CD8-positive, alpha-beta memory T cell (primary cell): ENCODE results near the gene DPP3. TPM values are rescaled to one million over a fixed set of nuclear protein-coding genes. Genes with fewer than 3 reads are reported as not detected.

ENCODE experiments used
- CTCF ChIA-PET: fragments of 350-600 bp; sonication (Branson Sonifier 250); formaldehyde crosslinking; loops from one replicate; lab custom pipeline; 2021; ENCODE audit warnings: antibody characterized with exemption; lab: Charles Lee
- POLR2A ChIA-PET: fragments of 350-600 bp; sonication (Branson Sonifier 250); formaldehyde crosslinking; loops from one replicate; lab custom pipeline; 2021; ENCODE audit warnings: antibody characterized with exemption; lab: Charles Lee
- DNase-seq, 5 donors: peaks; one replicate each; pipeline versions ENCODE4 v3.0.0 to v3.0.0-alpha.2; 2020 to 2022; ENCODE audit warnings: mixed read lengths in 1 of 5
- H3K27ac ChIP-seq: one replicate; pipeline ENCODE4 v1.7.0; 2013; ENCODE audit warnings: low read depth, mild to moderate bottlenecking, low read length, moderate library complexity
- H3K27me3 ChIP-seq: 2 replicates; pipeline ENCODE4 v1.7.0; 2013; ENCODE audit warnings: low read length, mild to moderate bottlenecking; ENCODE audit not compliant: insufficient read depth, poor library complexity, severe bottlenecking
- H3K36me3 ChIP-seq: 2 replicates; pipeline ENCODE4 v1.7.0; 2013; ENCODE audit warnings: mild to moderate bottlenecking, low read length, moderate library complexity; ENCODE audit not compliant: insufficient read depth
- H3K4me1 ChIP-seq: 2 replicates; pipeline ENCODE4 v1.7.0; 2013; ENCODE audit warnings: mild to moderate bottlenecking, low read length, moderate library complexity; ENCODE audit not compliant: insufficient read depth
- H3K4me3 ChIP-seq: 2 replicates; pipeline ENCODE4 v1.7.0; 2013; ENCODE audit warnings: mild to moderate bottlenecking, low read length
- H3K9me3 ChIP-seq: 2 replicates; pipeline ENCODE4 v1.7.0; 2013; ENCODE audit warnings: mild to moderate bottlenecking, low read length
- H3K27ac Mint-ChIP-seq, 8 donors: one replicate each; pipeline ENCODE4 v1.8.0; 2020 to 2021; ENCODE audit warnings: mixed read lengths in 8 of 8, mild to moderate bottlenecking in 6 of 8, inconsistent platforms in 3 of 8, moderate library complexity in 3 of 8
- H3K27me3 Mint-ChIP-seq, 2 donors: one replicate each; pipeline ENCODE4 v1.8.0; 2020 to 2021; ENCODE audit warnings: mixed read lengths in 2 of 2, mild to moderate bottlenecking in 1 of 2, moderate library complexity in 1 of 2
- H3K36me3 Mint-ChIP-seq, 3 donors: one replicate each; pipeline ENCODE4 v1.8.0; 2020 to 2021; ENCODE audit warnings: mixed read lengths in 3 of 3, inconsistent platforms in 1 of 3, mild to moderate bottlenecking in 1 of 3
- H3K4me1 Mint-ChIP-seq, 3 donors: one replicate each; pipeline ENCODE4 v1.8.0; 2020 to 2021; ENCODE audit warnings: mixed read lengths in 3 of 3, inconsistent platforms in 1 of 3, mild to moderate bottlenecking in 1 of 3
- H3K4me3 Mint-ChIP-seq, 7 donors: one replicate each; pipeline ENCODE4 v1.8.0; 2020 to 2021; ENCODE audit warnings: mixed read lengths in 7 of 7, mild to moderate bottlenecking in 6 of 7, moderate library complexity in 4 of 7, inconsistent platforms in 2 of 7
- H3K9me3 Mint-ChIP-seq, 5 donors: one replicate each; pipeline ENCODE4 v1.8.0; 2020 to 2022; ENCODE audit warnings: mixed read lengths in 5 of 5, mild to moderate bottlenecking in 3 of 5, moderate library complexity in 2 of 5, inconsistent platforms in 1 of 5
- polyA plus RNA-seq: library from polyadenylated mRNA; unstranded; fragments of 300-500 nt; fragmentation: Illumina TruSeq; gene quantifications from one replicate; pipeline ENCODE4 v1.2.3, GENCODE V29; 2021
- total RNA-seq, 2 experiments: library from RNA; stranded (reverse); gene quantifications; one replicate each; pipeline ENCODE4 v1.2.3, GENCODE V29; 2021

DPP3 gene
- total and polyA plus RNA-seq, 3 experiments from 2014 or later, result 32.5 to 80.1 (median 67.7) TPM

- H3K4me1 ChIP-seq, result peaks cover 5% of the 10 kb centered on the region
- no peak overlapping the region for H3K27ac Mint-ChIP-seq
- no peak overlapping the region for H3K4me3 Mint-ChIP-seq
- CTCF ChIA-PET, result interaction anchor here (0.6 to 1.6 kb wide), 2 partner anchors 40 to 960 kb away, joined by 3 read pairs; partner anchors contain the start of gene KCNK7
- H3K9me3 Mint-ChIP-seq, result no peaks in the 10 kb centered on the region
- no peak for DNase-seq
- no peaks in the 10 kb centered on the region for H3K9me3 ChIP-seq
- no peaks in the 10 kb centered on the region for H3K36me3 ChIP-seq
- H3K27me3 Mint-ChIP-seq, result peaks cover 6 to 16% of the 10 kb centered on the region in 2 donors
- H3K36me3 Mint-ChIP-seq, result peaks cover 0 to 1% (median 0%) of the 10 kb centered on the region in 3 donors
- H3K4me1 Mint-ChIP-seq, result peaks cover 0 to 6% (median 1%) of the 10 kb centered on the region in 3 donors
- no peak overlapping the region for H3K4me3 ChIP-seq
- H3K27me3 ChIP-seq, result no peaks in the 10 kb centered on the region
- POLR2A ChIA-PET, result no interaction called here
- no peak overlapping the region for H3K27ac ChIP-seq
These were observed 75.2 kb downstream of the DPP3 start for GRCh38 chr11:66555416-66555815.

DNA sequence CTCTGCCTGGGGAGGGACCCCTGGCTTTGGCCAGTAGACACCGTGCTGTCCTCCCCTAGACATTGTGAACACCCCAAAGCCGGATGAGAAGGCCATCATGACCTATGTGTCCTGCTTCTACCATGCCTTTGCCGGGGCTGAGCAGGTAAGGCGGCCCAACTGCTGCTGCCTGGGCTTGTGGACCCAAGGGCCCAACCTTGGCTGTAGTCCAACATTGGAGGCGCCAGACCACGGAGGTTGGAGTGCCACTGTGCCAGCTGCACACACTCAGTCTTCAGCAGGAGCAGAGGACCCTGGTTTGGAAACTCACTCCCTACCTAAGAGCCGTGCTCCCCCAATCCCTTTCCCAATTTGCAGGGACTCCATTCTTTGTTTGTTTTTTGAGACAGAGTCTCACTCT lies 75.9 kb downstream of the DPP3 start:
- POLR2A ChIA-PET, result no interaction called here
- H3K27ac ChIP-seq, result no peak overlapping the region
- peaks cover 0 to 6% (median 1%) of the 10 kb centered on the region in 3 donors for H3K4me1 Mint-ChIP-seq

GRCh38 chr11:66557733-66558326 lies 77.6 kb downstream of the DPP3 start:
- H3K36me3 ChIP-seq, result no peaks in the 10 kb centered on the region
- no peak overlapping the region for H3K27ac Mint-ChIP-seq
- H3K4me3 Mint-ChIP-seq, result no peak overlapping the region
- H3K4me3 ChIP-seq, result no peak overlapping the region
- peaks cover 0 to 6% (median 1%) of the 10 kb centered on the region in 3 donors for H3K4me1 Mint-ChIP-seq
- peaks cover 8 to 16% of the 10 kb centered on the region in 2 donors for H3K27me3 Mint-ChIP-seq
- no peak for DNase-seq
- peaks cover 0 to 1% (median 0%) of the 10 kb centered on the region in 3 donors for H3K36me3 Mint-ChIP-seq
- no peaks in the 10 kb centered on the region for H3K27me3 ChIP-seq
- H3K9me3 Mint-ChIP-seq, result no peaks in the 10 kb centered on the region
- no peak overlapping the region for H3K27ac ChIP-seq
- ChIA-PET CTCF (interaction anchor here (1.0 kb wide), 1 partner anchor 10 kb away, joined by 3 read pairs; no protein-coding TSS in a partner anchor), POLR2A (no interaction called here)
- no peaks in the 10 kb centered on the region for H3K9me3 ChIP-seq
- H3K4me1 ChIP-seq, result peaks cover 5% of the 10 kb centered on the region

More for the DNA sequence above, 75.9 kb downstream of the DPP3 start:
- DNase-seq, result no peak
- H3K4me1 ChIP-seq, result peaks cover 5% of the 10 kb centered on the region
- Mint-ChIP-seq H3K4me3 (no peak overlapping the region), H3K36me3 (peaks cover 0 to 1% (median 0%) of the 10 kb centered on the region in 3 donors), H3K27me3 (peaks cover 6 to 16% of the 10 kb centered on the region in 2 donors), H3K9me3 (no peaks in the 10 kb centered on the region), H3K27ac (no peak overlapping the region)
- H3K36me3 ChIP-seq, result no peaks in the 10 kb centered on the region
- no peak overlapping the region for H3K4me3 ChIP-seq
- CTCF ChIA-PET, result interaction anchor here (1.6 kb wide), 1 partner anchor 39 kb away, joined by 3 read pairs; no protein-coding TSS in a partner anchor
- H3K9me3 ChIP-seq, result no peaks in the 10 kb centered on the region
- no peaks in the 10 kb centered on the region for H3K27me3 ChIP-seq

Other genes with a start within 250 kb of the DPP3 start
- gene KLC2, start 222.7 kb upstream of the DPP3 start, total RNA-seq, result 10 to 100 TPM; 61.6 to 65.9 TPM
- 11.9 TPM for gene KLC2, start 222.7 kb upstream of the DPP3 start, polyA plus RNA-seq
- 100 to 1,000 TPM; 119 to 125 TPM for gene RAB1B, start 211.8 kb upstream of the DPP3 start, total RNA-seq
- gene RAB1B, start 211.8 kb upstream of the DPP3 start, polyA plus RNA-seq, result 18.6 TPM
- gene CNIH2, start 202.3 kb upstream of the DPP3 start, total RNA-seq, result 1 to 10 TPM; 2.7 to 2.8 TPM
- not detected for gene CNIH2, start 202.3 kb upstream of the DPP3 start, polyA plus RNA-seq
- gene YIF1A, start 191.3 kb upstream of the DPP3 start, total RNA-seq, result 10 to 100 TPM; 96.5 to 97.3 TPM
- gene YIF1A, start 191.3 kb upstream of the DPP3 start, polyA plus RNA-seq, result 61.7 TPM
- gene TMEM151A, start 188.5 kb upstream of the DPP3 start, total RNA-seq, result not detected
- not detected for gene TMEM151A, start 188.5 kb upstream of the DPP3 start, polyA plus RNA-seq
- 1 to 10 TPM; 2.9 to 3.1 TPM for gene CD248, start 163.4 kb upstream of the DPP3 start, total RNA-seq
- 18.9 TPM for gene CD248, start 163.4 kb upstream of the DPP3 start, polyA plus RNA-seq
- 1 to 10 TPM; 1.5 to 1.7 TPM for gene RIN1, start 144.0 kb upstream of the DPP3 start, total RNA-seq
- gene RIN1, start 144.0 kb upstream of the DPP3 start, polyA plus RNA-seq, result 2.3 TPM
- 10 to 100 TPM; 66.1 to 66.5 TPM for gene BRMS1, start 135.3 kb upstream of the DPP3 start, total RNA-seq
- gene BRMS1, start 135.3 kb upstream of the DPP3 start, polyA plus RNA-seq, result 76.4 TPM
- gene B4GAT1, start 132.8 kb upstream of the DPP3 start, total RNA-seq, result 10 to 100 TPM; 11.1 to 13.0 TPM
- 13.3 TPM for gene B4GAT1, start 132.8 kb upstream of the DPP3 start, polyA plus RNA-seq
- gene SLC29A2, start 108.7 kb upstream of the DPP3 start, total RNA-seq, result 1 to 10 TPM; 7.9 to 8.5 TPM
- 1.9 TPM for gene SLC29A2, start 108.7 kb upstream of the DPP3 start, polyA plus RNA-seq
- gene NPAS4, start 59.4 kb upstream of the DPP3 start, total RNA-seq, result not detected
- not detected for gene NPAS4, start 59.4 kb upstream of the DPP3 start, polyA plus RNA-seq
- 100 to 1,000 TPM; 148 to 152 TPM for gene MRPL11, start 41.6 kb upstream of the DPP3 start, total RNA-seq
- gene MRPL11, start 41.6 kb upstream of the DPP3 start, polyA plus RNA-seq, result 86.9 TPM
- 1 to 10 TPM; 5.3 to 6.6 TPM for gene PELI3, start 13.5 kb upstream of the DPP3 start, total RNA-seq
- 7.0 TPM for gene PELI3, start 13.5 kb upstream of the DPP3 start, polyA plus RNA-seq
- 10 to 100 TPM; 17.7 to 21.2 TPM for gene BBS1, start 30.2 kb downstream of the DPP3 start, total RNA-seq
- gene BBS1, start 30.2 kb downstream of the DPP3 start, polyA plus RNA-seq, result 15.6 TPM
- gene ZDHHC24, start 65.6 kb downstream of the DPP3 start, total RNA-seq, result 10 to 100 TPM; 16.6 to 17.1 TPM
- 21.5 TPM for gene ZDHHC24, start 65.6 kb downstream of the DPP3 start, polyA plus RNA-seq
- gene ACTN3, start 66.5 kb downstream of the DPP3 start, total RNA-seq, result under 1 TPM; 0.31 to 0.33 TPM
- not detected for gene ACTN3, start 66.5 kb downstream of the DPP3 start, polyA plus RNA-seq
- gene CTSF, start 88.2 kb downstream of the DPP3 start, total RNA-seq, result 1 to 10 TPM; 5.6 to 6.0 TPM
- 20.6 TPM for gene CTSF, start 88.2 kb downstream of the DPP3 start, polyA plus RNA-seq
- gene CCDC87, start 112.6 kb downstream of the DPP3 start, total RNA-seq, result under 1 TPM; 0.20 to 0.27 TPM
- gene CCDC87, start 112.6 kb downstream of the DPP3 start, polyA plus RNA-seq, result not detected
- gene CCS, start 112.8 kb downstream of the DPP3 start, total RNA-seq, result 10 to 100 TPM; 24.1 to 25.7 TPM
- 41.1 TPM for gene CCS, start 112.8 kb downstream of the DPP3 start, polyA plus RNA-seq
- gene RBM14, start 136.2 kb downstream of the DPP3 start, total RNA-seq, result 100 to 1,000 TPM; 152 to 165 TPM
- 87.9 TPM for gene RBM14, start 136.2 kb downstream of the DPP3 start, polyA plus RNA-seq
- gene RBM4, start 158.3 kb downstream of the DPP3 start, total RNA-seq, result 100 to 1,000 TPM; 115 to 124 TPM
- gene RBM4, start 158.3 kb downstream of the DPP3 start, polyA plus RNA-seq, result 224 TPM
- 10 to 100 TPM; 19.5 to 20.0 TPM for gene RBM4B, start 197.5 kb downstream of the DPP3 start, total RNA-seq
- gene RBM4B, start 197.5 kb downstream of the DPP3 start, polyA plus RNA-seq, result 13.1 TPM
- under 1 TPM; 0.81 to 0.84 TPM for gene SPTBN2, start 248.8 kb downstream of the DPP3 start, total RNA-seq
- gene SPTBN2, start 248.8 kb downstream of the DPP3 start, polyA plus RNA-seq, result not detected